Measurements from ENCODE around the gene CACNA2D2. TPM values are rescaled to one million over a fixed set of nuclear protein-coding genes. Genes with fewer than 3 reads are reported as not detected.
A peak's percentile ranks its signal among the peaks of the same experiment; 100 is the strongest.

The CACNA2D2 gene
- total RNA-seq, 1 experiment from 2014 or later: 27.7 TPM

- no peak for DNase-seq
- Mint-ChIP-seq H3K27me3 (ENCODE audit: low read depth) (no peaks in the 10 kb centered on the region), H3K27ac (peak overlapping the region in 1 of 3 experiments; percentile 73; a peak in 2 of 7 replicates), H3K9me3 (no peaks in the 10 kb centered on the region; a peak in 1 of 5 replicates), H3K4me1 (peaks cover 10 to 18% of the 10 kb centered on the region in 2 experiments), H3K36me3 (ENCODE audit: insufficient read depth in 1 of 3, low read depth in 3 of 3) (no peaks in the 10 kb centered on the region; a peak in 1 of 7 replicates), H3K4me3 (no peak overlapping the region)
- no peak overlapping the region for H3K27ac ChIP-seq (ENCODE audit: insufficient read length, low read depth, low read length)
- no peak overlapping the region for H4K8ac ChIP-seq (replicated peaks; ENCODE audit: insufficient read length, low read depth, low read length)
- TF ChIP-seq, protein P1, sequence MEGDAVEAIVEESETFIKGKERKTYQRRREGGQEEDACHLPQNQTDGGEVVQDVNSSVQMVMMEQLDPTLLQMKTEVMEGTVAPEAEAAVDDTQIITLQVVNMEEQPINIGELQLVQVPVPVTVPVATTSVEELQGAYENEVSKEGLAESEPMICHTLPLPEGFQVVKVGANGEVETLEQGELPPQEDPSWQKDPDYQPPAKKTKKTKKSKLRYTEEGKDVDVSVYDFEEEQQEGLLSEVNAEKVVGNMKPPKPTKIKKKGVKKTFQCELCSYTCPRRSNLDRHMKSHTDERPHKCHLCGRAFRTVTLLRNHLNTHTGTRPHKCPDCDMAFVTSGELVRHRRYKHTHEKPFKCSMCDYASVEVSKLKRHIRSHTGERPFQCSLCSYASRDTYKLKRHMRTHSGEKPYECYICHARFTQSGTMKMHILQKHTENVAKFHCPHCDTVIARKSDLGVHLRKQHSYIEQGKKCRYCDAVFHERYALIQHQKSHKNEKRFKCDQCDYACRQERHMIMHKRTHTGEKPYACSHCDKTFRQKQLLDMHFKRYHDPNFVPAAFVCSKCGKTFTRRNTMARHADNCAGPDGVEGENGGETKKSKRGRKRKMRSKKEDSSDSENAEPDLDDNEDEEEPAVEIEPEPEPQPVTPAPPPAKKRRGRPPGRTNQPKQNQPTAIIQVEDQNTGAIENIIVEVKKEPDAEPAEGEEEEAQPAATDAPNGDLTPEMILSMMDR (conservative IDR thresholded peaks at IDR 0.05): no peak
- no peak overlapping the region for H3K4me2 ChIP-seq (ENCODE audit: insufficient read depth, insufficient read length, low read length)
- H3K56ac ChIP-seq (ENCODE audit: insufficient read length, low read depth, low read length): no peak overlapping the region
- H2BK12ac ChIP-seq (ENCODE audit: insufficient read length, low read depth, low read length): no peak overlapping the region
- H2BK120ac ChIP-seq (ENCODE audit: low read depth, low read length, poor library complexity, severe bottlenecking): no peak overlapping the region
- H3K79me1 ChIP-seq (ENCODE audit: insufficient read depth, low read depth, low read length, poor library complexity, severe bottlenecking): no peaks in the 10 kb centered on the region
- H3K23ac ChIP-seq (ENCODE audit: insufficient read length, low read depth, low read length): no peak overlapping the region
- H3K4ac ChIP-seq (ENCODE audit: low read depth, low read length): no peak overlapping the region
- H2AFZ ChIP-seq (ENCODE audit: low read length): no peak overlapping the region
- H3K27me3 ChIP-seq (ENCODE audit: insufficient read depth, low read length): no peaks in the 10 kb centered on the region
- no peak overlapping the region for H3K18ac ChIP-seq (ENCODE audit: insufficient read length, low read depth, low read length)
- no peak overlapping the region for H2BK20ac ChIP-seq (ENCODE audit: low read depth, low read length, poor library complexity, severe bottlenecking)
- H3K9ac ChIP-seq (ENCODE audit: extremely low read depth, insufficient read length, low read length): no peak overlapping the region
- H4K5ac ChIP-seq (ENCODE audit: insufficient read length, low read depth, low read length): no peak overlapping the region
- no peak overlapping the region for H4K91ac ChIP-seq (ENCODE audit: insufficient read length, low read depth, low read length)
- no peaks in the 10 kb centered on the region for H3K9me3 ChIP-seq (ENCODE audit: control insufficient read depth, low read depth, low read length)
- peaks cover under 1% of the 10 kb centered on the region for H4K20me1 ChIP-seq (ENCODE audit: control insufficient read depth, insufficient read depth, insufficient read length)
- no peaks in the 10 kb centered on the region for H3K23me2 ChIP-seq (ENCODE audit: insufficient read length, low read depth, low read length, poor library complexity, severe bottlenecking)
- WGBS (ENCODE audit: extremely low coverage, insufficient read length, low lambda C conversion rate): no CpG with 5 or more reads among the region's 4 CpGs
- no peak overlapping the region for H2BK15ac ChIP-seq (ENCODE audit: low read depth, low read length)
- no peak overlapping the region for H2AK5ac ChIP-seq (ENCODE audit: insufficient read length, low read length)
- no peak overlapping the region for H3T11ph ChIP-seq (ENCODE audit: low read length)
- H3K4me1 ChIP-seq (ENCODE audit: insufficient read depth, low read length): no peaks in the 10 kb centered on the region
- H3K79me2 ChIP-seq (ENCODE audit: insufficient read depth, low read length): no peaks in the 10 kb centered on the region
- no peak overlapping the region for H2BK5ac ChIP-seq (ENCODE audit: insufficient read length, low read length)
- H3K14ac ChIP-seq (ENCODE audit: insufficient read depth, low read length): no peak overlapping the region
Measured at GRCh38 chr3:50430191-50430590, 73.2 kb downstream of the CACNA2D2 start.
